Small intestine (tissue), 16 donors: ENCODE results near the gene ATP2C1. TPM values are rescaled to one million over a fixed set of nuclear protein-coding genes. Genes with fewer than 3 reads are reported as not detected.
A peak's percentile ranks its signal among the peaks of the same experiment; 100 is the strongest.

ENCODE experiments used
- DNase-seq, 2 donors: peaks; one replicate each; pipeline versions ENCODE4 v3.0.0 to v3.0.0-alpha.2; 2013
- FAIRE-seq: peaks from 2 replicates; lab custom pipeline; 2012; peaks lifted over from hg19 to GRCh38; lab: Jason Lieb, UNC
- H3K27ac ChIP-seq, 3 donors: one replicate each; pipeline ENCODE4 v1.5.1; 2013; ENCODE audit warnings: low read length in 2 of 3, mild to moderate bottlenecking in 2 of 3, control low read depth in 1 of 3, inconsistent platforms in 1 of 3, low read depth in 1 of 3, moderate library complexity in 1 of 3
- H3K27me3 ChIP-seq, 3 donors: one replicate each; pipeline ENCODE4 v1.6.1; 2013; ENCODE audit warnings: low read length in 3 of 3, inconsistent platforms in 1 of 3; ENCODE audit not compliant: control insufficient read depth in 3 of 3, insufficient read depth in 3 of 3
- H3K36me3 ChIP-seq, 3 donors: one replicate each; pipeline ENCODE4 v1.6.1; 2013; ENCODE audit warnings: low read length in 3 of 3, inconsistent platforms in 1 of 3, low read depth in 1 of 3, mild to moderate bottlenecking in 1 of 3, moderate library complexity in 1 of 3; ENCODE audit not compliant: control insufficient read depth in 3 of 3, insufficient read depth in 2 of 3
- H3K4me1 ChIP-seq, 3 donors: one replicate each; pipeline ENCODE4 v1.6.1; 2013; ENCODE audit warnings: low read length in 2 of 3, inconsistent platforms in 1 of 3, low read depth in 1 of 3, mild to moderate bottlenecking in 1 of 3, moderate library complexity in 1 of 3; ENCODE audit not compliant: control insufficient read depth in 3 of 3, insufficient read depth in 2 of 3
- H3K4me3 ChIP-seq, 3 donors: one replicate each; pipeline ENCODE4 v1.5.1; 2013; ENCODE audit warnings: low read length in 3 of 3, control low read depth in 1 of 3, inconsistent platforms in 1 of 3, low read depth in 1 of 3, mild to moderate bottlenecking in 1 of 3, moderate library complexity in 1 of 3
- H3K9me3 ChIP-seq, 2 donors: one replicate each; pipeline ENCODE4 v1.6.1; 2013; ENCODE audit warnings: low read depth in 1 of 2, low read length in 1 of 2; ENCODE audit not compliant: control insufficient read depth in 2 of 2, insufficient read depth in 1 of 2
- WGBS, 3 donors: extraction: QIAGEN DNeasy Blood & Tissue Kit; methylation state at CpG; one replicate each; pipeline ENCODE4 v1.1.7; 2013; 5-methylcytosine and 5-hydroxymethylcytosine counted together
- long read RNA-seq, 10 donors: transcript quantifications; one replicate each; lab custom pipeline, GENCODE V29; 2026
- polyA plus RNA-seq, 4 donors: library from polyadenylated mRNA; stranded (reverse) in 3 of 4; unstranded in 1 of 4; fragments of 200-250 nt in 3 of 4; fragments of 120-200 nt in 1 of 4; gene quantifications; one replicate each; pipeline versions ENCODE4 v1.2.1 to v1.2.3, GENCODE V29; 2013
- donor health status: healthy with polysubstance abuse.
- donor health status: control.
- donor health status: control.
- donor health status: Bipolar disorder and iron deficiency.
- donor health status: healthy.

Gene ATP2C1
- polyA plus RNA-seq: 10 to 100 TPM in 3 of 4 donors, 1 to 10 TPM in 1; 6.2 to 62.2 (median 31.4) TPM
- long read RNA-seq, donor 1: 0 reads
- long read RNA-seq, donor 2, full-length matches to known transcripts: 2 of 2 reads
- long read RNA-seq, donor 2, partial matches to known transcripts: 0 of 2 reads
- long read RNA-seq, donor 2, other reads (novel, unspliced or antisense): 0 of 2 reads
- long read RNA-seq, donor 3, full-length matches to known transcripts: 3 of 3 reads
- long read RNA-seq, donor 3, partial matches to known transcripts: 0 of 3 reads
- long read RNA-seq, donor 3, other reads (novel, unspliced or antisense): 0 of 3 reads
- long read RNA-seq, donor 4: 0 reads
- long read RNA-seq, donor 5, partial matches to known transcripts: 18 of 28 reads
- long read RNA-seq, donor 5, other reads (novel, unspliced or antisense): 10 of 28 reads
- long read RNA-seq, donor 6, full-length matches to known transcripts: 6 of 6 reads
- long read RNA-seq, donor 6, partial matches to known transcripts: 0 of 6 reads
- long read RNA-seq, donor 6, other reads (novel, unspliced or antisense): 0 of 6 reads
- long read RNA-seq, donor 7: 0 reads
- long read RNA-seq, donor 8, full-length matches to known transcripts: 2 of 2 reads
- long read RNA-seq, donor 8, partial matches to known transcripts: 0 of 2 reads
- long read RNA-seq, donor 8, other reads (novel, unspliced or antisense): 0 of 2 reads
- long read RNA-seq, donor 9, full-length matches to known transcripts: 1 of 1 reads
- long read RNA-seq, donor 9, partial matches to known transcripts: 0 of 1 reads
- long read RNA-seq, donor 9, other reads (novel, unspliced or antisense): 0 of 1 reads
- long read RNA-seq, donor 10, full-length matches to known transcripts: 12 of 42 reads
- long read RNA-seq, donor 10, partial matches to known transcripts: 24 of 42 reads
- long read RNA-seq, donor 10, other reads (novel, unspliced or antisense): 6 of 42 reads

GRCh38 chr3:130893376-130894129 is at the start of gene ATP2C1:
ATP2C1 (plus strand) TSS chr3:130894084; CDS start chr3:130894770, 686 bp downstream.
- Histone ChIP-seq H3K36me3 (no peaks in the 10 kb centered on the region), H3K27me3 (no peaks in the 10 kb centered on the region), H3K4me3 (peak within 1 kb of the TSS; percentile 86 to 99 (median 94)), H3K4me1 (peaks cover 0 to 10% (median 0%) of the 10 kb centered on the region in 3 donors), H3K27ac (peak within 1 kb of the TSS; percentile 88 to 99 (median 97)), H3K9me3 (no peaks in the 10 kb centered on the region)
- 0% methylated on average over 61 to 69 of the region's 69 CpGs for WGBS, 3 donors
- FAIRE-seq (no peak), DNase-seq (peak; percentile 97 to 98)

- H3K9me3 ChIP-seq: no peaks in the 10 kb centered on the region
- no peak for FAIRE-seq
- no peaks in the 10 kb centered on the region for H3K36me3 ChIP-seq
- no peaks in the 10 kb centered on the region for H3K27me3 ChIP-seq
- no peak overlapping the region for H3K4me3 ChIP-seq
- H3K4me1 ChIP-seq: peaks cover 0 to 8% (median 0%) of the 10 kb centered on the region in 3 donors
- DNase-seq: no peak
- H3K27ac ChIP-seq: no peak overlapping the region
- 93 to 100% (median 95%) methylated on average over 1 of the region's 1 CpG for WGBS, 3 donors
Observed at GRCh38 chr3:130844462-130844861, 49.4 kb upstream of the ATP2C1 start.

- DNase-seq (no peak), FAIRE-seq (no peak)
- Histone ChIP-seq H3K27ac (no peak overlapping the region), H3K9me3 (no peaks in the 10 kb centered on the region), H3K4me1 (peaks cover 0 to 9% (median 7%) of the 10 kb centered on the region in 3 donors), H3K27me3 (no peaks in the 10 kb centered on the region), H3K36me3 (no peaks in the 10 kb centered on the region), H3K4me3 (no peak overlapping the region)
- 74 to 90% (median 84%) methylated on average over 1 of the region's 1 CpG for WGBS, 3 donors
Observed at GRCh38 chr3:130846181-130846580, 47.7 kb upstream of the ATP2C1 start.

- H3K27ac ChIP-seq: peak overlapping the region in 1 of 3 donors; percentile 26
- H3K4me3 ChIP-seq: no peak overlapping the region
- no peaks in the 10 kb centered on the region for H3K9me3 ChIP-seq
- FAIRE-seq (no peak), DNase-seq (peak; percentile 69 to 82)
- H3K36me3 ChIP-seq: no peaks in the 10 kb centered on the region
- peaks cover 0 to 9% (median 7%) of the 10 kb centered on the region in 3 donors for H3K4me1 ChIP-seq
- no peaks in the 10 kb centered on the region for H3K27me3 ChIP-seq
- 18 to 39% (median 20%) methylated on average over 1 of the region's 1 CpG for WGBS, 3 donors
Observed at GRCh38 chr3:130849091-130849552, 44.8 kb upstream of the ATP2C1 start.

GRCh38 chr3:130850044-130850797 is 43.7 kb upstream of the ATP2C1 start:
- Histone ChIP-seq H3K27ac (peak overlapping the region in 1 of 3 donors; percentile 33), H3K4me1 (peaks cover 0 to 9% (median 7%) of the 10 kb centered on the region in 3 donors), H3K36me3 (no peaks in the 10 kb centered on the region), H3K4me3 (no peak overlapping the region), H3K27me3 (no peaks in the 10 kb centered on the region), H3K9me3 (no peaks in the 10 kb centered on the region)
- 27 to 52% (median 40%) methylated on average over 8 of the region's 8 CpGs for WGBS, 3 donors
- DNase-seq: no peak
- FAIRE-seq: no peak

GRCh38 chr3:130850843-130851242 is 43.0 kb upstream of the ATP2C1 start:
- 41 to 68% (median 61%) methylated on average over 7 of the region's 7 CpGs for WGBS, 3 donors
- DNase-seq: no peak
- Histone ChIP-seq H3K4me3 (no peak overlapping the region), H3K27me3 (no peaks in the 10 kb centered on the region), H3K9me3 (no peaks in the 10 kb centered on the region), H3K36me3 (no peaks in the 10 kb centered on the region), H3K4me1 (peaks cover 0 to 9% (median 7%) of the 10 kb centered on the region in 3 donors), H3K27ac (peak overlapping the region in 1 of 3 donors; percentile 33)
- FAIRE-seq: no peak

- H3K36me3 ChIP-seq: no peaks in the 10 kb centered on the region
- no peaks in the 10 kb centered on the region for H3K9me3 ChIP-seq
- DNase-seq: no peak
- H3K4me3 ChIP-seq: no peak overlapping the region
- peaks cover 0 to 9% (median 7%) of the 10 kb centered on the region in 3 donors for H3K4me1 ChIP-seq
- no peak overlapping the region for H3K27ac ChIP-seq
- H3K27me3 ChIP-seq: no peaks in the 10 kb centered on the region
- no peak for FAIRE-seq
Observed at GRCh38 chr3:130851277-130851676, 42.6 kb upstream of the ATP2C1 start.
